Heart right ventricle (tissue), 16 donors: ENCODE results near the gene RAPGEF2. TPM values are rescaled to one million over a fixed set of nuclear protein-coding genes. Genes with fewer than 3 reads are reported as not detected.

Experiments
- ATAC-seq, 8 donors: fragments of 200-7000 bp; cut with Tn5 transposase; one replicate each; pipeline ENCODE4 v1.9.1; 2020; ENCODE audit warnings: mild to moderate bottlenecking in 8 of 8, moderate library complexity in 8 of 8, moderate number of reproducible peaks in 1 of 8
- DNase-seq, 2 donors: peaks; one replicate each; pipeline ENCODE4 v3.0.0-alpha.2; 2020
- H3K27ac ChIP-seq, 10 donors: fragments of 200-600 bp; sonication (generic) in 2 of 10; one replicate each; pipeline versions ENCODE4 v1.5.0 to v1.8.0; 2020 to 2022; ENCODE audit warnings: mild to moderate bottlenecking in 3 of 10
- H3K27me3 ChIP-seq, 7 donors: fragments of 200-600 bp; one replicate each; pipeline ENCODE4 v1.8.0; 2021 to 2022; ENCODE audit warnings: mild to moderate bottlenecking in 2 of 7
- H3K36me3 ChIP-seq, 9 donors: fragments of 200-600 bp; sonication (generic) in 1 of 9; one replicate each; pipeline versions ENCODE4 v1.5.0 to v1.8.0; 2020 to 2022; ENCODE audit warnings: mild to moderate bottlenecking in 2 of 9
- H3K4me1 ChIP-seq, 9 donors: fragments of 200-600 bp; sonication (generic) in 1 of 9; one replicate each; pipeline versions ENCODE4 v1.5.0 to v1.8.0; 2020 to 2022; ENCODE audit warnings: mild to moderate bottlenecking in 4 of 9
- H3K4me3 ChIP-seq, 10 donors: fragments of 200-600 bp; sonication (generic) in 2 of 10; one replicate each; pipeline versions ENCODE4 v1.5.0 to v1.8.0; 2020 to 2022; ENCODE audit warnings: mild to moderate bottlenecking in 7 of 10, moderate library complexity in 2 of 10
- H3K9me3 ChIP-seq, 11 donors: fragments of 200-600 bp in 10 of 11; sonication (generic) in 2 of 11; one replicate each; pipeline versions ENCODE4 v1.5.0 to v1.8.0; 2013 to 2022; ENCODE audit warnings: mild to moderate bottlenecking in 2 of 11, control low read depth in 1 of 11, moderate library complexity in 1 of 11
- CTCF ChIP-seq, 9 donors: fragments of 200-600 bp; sonication (generic) in 2 of 9; IDR thresholded peaks; one replicate each; pipeline versions ENCODE4 v1.5.0 to v1.8.0; 2021 to 2022; ENCODE audit warnings: antibody characterized with exemption in 9 of 9, mild to moderate bottlenecking in 5 of 9, moderate library complexity in 1 of 9
- WGBS, 2 donors: extraction: QIAGEN DNeasy Blood & Tissue Kit; methylation state at CpG; one replicate each; pipeline ENCODE4 v1.1.7; 2013; ENCODE audit warnings: inconsistent platforms in 1 of 2; 5-methylcytosine and 5-hydroxymethylcytosine counted together
- intact Hi-C, 10 donors: fragments of 100-400 bp; cut with DNase I; formaldehyde crosslinking; loops; one replicate each; pipeline versions ENCODE4 v1.11.1 to v1.14.2; 2022
- polyA plus RNA-seq, 2 donors: library from polyadenylated mRNA; stranded (reverse); fragments of 200-250 nt; gene quantifications; one replicate each; pipeline ENCODE4 v1.2.3, GENCODE V29; 2013
- total RNA-seq, 10 donors: library from RNA; stranded (reverse); fragmentation: NEBNext Ultra II Directional in 3 of 10; extraction: Animal tissue kit (Norgen Biotek cat#: 25700) in 3 of 10; gene quantifications; one replicate each; pipeline versions ENCODE4 v1.2.1 to v1.2.4, GENCODE V29; 2021 to 2023
- donor health status: Arrhythmogenic right ventricular cardiomyopathy.
- donor health status: ischemic (EF 13 %, LVEDD 7.1; RV severe dilation, severe dysfunction).
- donor health status: healthy with polysubstance abuse.
- donor health status: DM: no; HTN: yes; CAD: no.
- donor health status: DM: no; HTN: no; CAD: no.
- donor health status: ischemic (EF 25% LVEDD 6.9; RV normal size, moderate dysfunction).
- donor health status: ischemic (EF 25% LVEDD 5.7; RV mildly dilated, moderate dysfunction).
- donor health status: healthy.
- donor health status: DM: yes; HTN: yes; CAD: no.
- donor health status: Ischemic cardiomyopathy.
- donor health status: ischemic (EF 35%, LVEDD 5.7; RV mildly dilated, moderate dysfunction).
- donor health status: nonischemic (EF 11% LVEDD 7.7; RV severe dilation, severe dysfunction).
- donor health status: DM: yes; HTN: yes; CAD: no.
- donor health status: PGD.
- donor health status: ischemic (EF 29% LVEDD 5.4; RV normal size, mild dysfunction).
- donor health status: nonischemic (EF 23%, LVEDD 6.1; RV moderate dilation, normal function).

Gene RAPGEF2
- total and polyA plus RNA-seq, 12 donors, result 9.2 to 68.8 (median 53.7) TPM

- H3K4me1 ChIP-seq, result peaks cover 0 to 75% (median 54%) of the 10 kb centered on the region in 9 donors
These were observed 3.8 kb downstream of the RAPGEF2 start for GRCh38 chr4:159106636-159107035.

GRCh38 chr4:159107203-159107925, 4.5 kb downstream of the RAPGEF2 start:
- intact Hi-C loops, result loop anchor here in 6 of 10 donors (5.0 to 10.0 kb wide), 7 partner anchors 40 to 337 kb away; no protein-coding TSS in a partner anchor
- Histone ChIP-seq H3K4me1 (peaks cover 0 to 78% (median 57%) of the 10 kb centered on the region in 9 donors), H3K4me3 (peak overlapping the region in 6 of 10 donors; percentile 79 to 99 (median 98)), H3K27me3 (no peaks in the 10 kb centered on the region), H3K36me3 (no peaks in the 10 kb centered on the region), H3K27ac (peak overlapping the region in 4 of 10 donors; percentile 27 to 98 (median 96)), H3K9me3 (no peaks in the 10 kb centered on the region)
- 21 to 33% methylated on average over 2 of the region's 2 CpGs for WGBS, 2 donors
- no peak for ATAC-seq
- no peak for TF ChIP-seq CTCF (IDR thresholded peaks at IDR 0.05)
- DNase-seq, result no peak

More at GRCh38 chr4:159106636-159107035, 3.8 kb downstream of the RAPGEF2 start:
- 47 to 61% methylated on average over 4 of the region's 4 CpGs for WGBS, 2 donors
- H3K27me3 ChIP-seq, result no peaks in the 10 kb centered on the region
- H3K36me3 ChIP-seq, result no peaks in the 10 kb centered on the region
- H3K9me3 ChIP-seq, result no peaks in the 10 kb centered on the region
- peak overlapping the region in 6 of 10 donors; percentile 19 to 98 (median 96) for H3K27ac ChIP-seq
- ATAC-seq (no peak), DNase-seq (no peak)
- TF ChIP-seq CTCF (IDR thresholded peaks at IDR 0.05), result no peak
- H3K4me3 ChIP-seq, result peak overlapping the region in 9 of 10 donors; percentile 79 to 99 (median 99)
- intact Hi-C loops, result loop anchor here in 6 of 10 donors (5.0 to 10.0 kb wide), 7 partner anchors 41 to 338 kb away; no protein-coding TSS in a partner anchor

- Histone ChIP-seq H3K27ac (no peak overlapping the region), H3K27me3 (no peaks in the 10 kb centered on the region), H3K4me3 (peak overlapping the region in 3 of 10 donors; percentile 88 to 99 (median 98)), H3K4me1 (peaks cover 0 to 79% (median 55%) of the 10 kb centered on the region in 9 donors), H3K36me3 (no peaks in the 10 kb centered on the region), H3K9me3 (no peaks in the 10 kb centered on the region)
- intact Hi-C loops, result loop anchor here in 6 of 10 donors (5.0 to 10.0 kb wide), 7 partner anchors 39 to 337 kb away; no protein-coding TSS in a partner anchor
- no peak for DNase-seq
- WGBS, 2 donors, result 32 to 34% methylated on average over 3 of the region's 3 CpGs
- ATAC-seq, result no peak
- TF ChIP-seq CTCF (IDR thresholded peaks at IDR 0.05), result no peak
These were observed 5.2 kb downstream of the RAPGEF2 start for GRCh38 chr4:159108124-159108523.

GRCh38 chr4:159110961-159111360, 8.1 kb downstream of the RAPGEF2 start:
- peaks cover 0 to 67% (median 46%) of the 10 kb centered on the region in 9 donors for H3K4me1 ChIP-seq
- WGBS, 2 donors, result 69 to 75% methylated on average over 5 of the region's 5 CpGs
- ATAC-seq, result no peak

More at GRCh38 chr4:159110961-159111360, 8.1 kb downstream of the RAPGEF2 start:
- intact Hi-C loops, result no loop called here
- no peak for TF ChIP-seq CTCF (IDR thresholded peaks at IDR 0.05)
- Histone ChIP-seq H3K27ac (peak overlapping the region in 1 of 10 donors; percentile 13), H3K27me3 (no peaks in the 10 kb centered on the region), H3K36me3 (peaks cover 0 to 5% (median 0%) of the 10 kb centered on the region in 9 donors), H3K4me3 (no peak overlapping the region), H3K9me3 (peaks cover 0 to 9% (median 0%) of the 10 kb centered on the region in 11 donors)
- no peak for DNase-seq
